8988T (cell line): Measurements from ENCODE around the gene TBC1D14.
A peak's percentile ranks its signal among the peaks of the same experiment; 100 is the strongest.

Experiments
- DNase-seq: peaks from one replicate; pipeline ENCODE4 v3.0.0; 2011

The TBC1D14 gene

DNA sequence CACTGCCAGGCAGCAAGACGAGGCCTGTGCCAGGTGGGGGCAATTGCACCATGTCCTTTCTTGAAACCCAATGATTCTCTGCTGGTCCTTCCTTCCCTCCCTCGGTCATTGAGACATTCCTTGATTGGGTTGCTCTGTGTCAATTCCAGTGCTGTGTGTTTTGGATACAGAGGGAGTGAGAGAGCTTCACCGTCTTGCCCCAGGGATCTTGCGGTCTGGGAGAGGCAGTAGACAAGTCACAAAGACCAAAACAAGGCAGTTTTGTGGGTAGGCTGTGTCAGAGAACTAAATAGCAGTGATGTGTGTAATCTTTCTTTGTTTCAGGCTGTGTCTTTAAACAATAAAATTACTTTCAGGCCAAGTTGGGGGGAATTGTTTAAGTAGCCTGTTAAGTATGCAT is 94.7 kb downstream of the TBC1D14 start:
- DNase-seq = no peak

- no peak for DNase-seq
These were observed 95.9 kb downstream of the TBC1D14 start for GRCh38 chr4:7005571-7005970.

- no peak for DNase-seq
These were observed 96.8 kb downstream of the TBC1D14 start for GRCh38 chr4:7006411-7006810.

- DNase-seq = no peak
These were observed 97.7 kb downstream of the TBC1D14 start for GRCh38 chr4:7007142-7007907.

- DNase-seq = no peak
These were observed 98.3 kb downstream of the TBC1D14 start for GRCh38 chr4:7007944-7008343.

DNA sequence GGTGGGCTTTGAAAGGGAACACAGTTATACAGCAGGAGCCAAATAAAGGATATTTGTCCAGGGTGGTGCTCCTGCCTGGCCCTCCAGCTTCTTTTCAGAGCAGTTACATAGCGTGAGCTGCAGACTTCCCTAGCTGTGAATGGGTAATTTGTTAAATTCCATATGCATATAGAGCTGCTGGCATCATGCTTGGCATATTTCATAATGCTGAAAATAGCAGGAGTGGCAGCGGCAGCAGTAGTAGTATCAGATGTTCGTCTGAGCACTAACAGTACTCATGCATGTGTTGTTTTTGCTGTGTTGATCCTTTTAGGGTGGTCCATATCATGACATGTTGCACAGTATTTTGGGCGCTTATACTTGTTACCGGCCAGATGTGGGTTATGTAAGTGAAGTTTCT is 99.9 kb downstream of the TBC1D14 start:
- DNase-seq = no peak

DNA sequence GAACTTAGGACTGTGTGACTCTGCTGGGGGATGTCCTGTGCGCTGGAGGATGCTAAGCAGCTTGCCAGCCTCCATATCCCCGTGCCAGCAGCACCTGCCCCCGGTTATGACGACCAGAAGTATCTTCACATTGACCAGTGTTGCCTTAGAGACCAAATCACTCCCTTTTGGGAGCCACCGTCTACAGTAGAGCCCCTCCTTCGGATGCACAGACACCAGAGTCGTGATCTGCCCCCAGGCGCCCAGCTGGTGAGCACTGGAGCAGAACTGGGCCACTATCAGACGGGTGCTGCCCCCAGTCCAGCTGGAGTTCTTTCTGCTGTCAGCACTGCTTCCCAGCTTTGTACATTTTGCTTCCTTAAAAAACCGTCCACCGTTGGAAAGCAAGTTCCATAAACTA is 103.5 kb downstream of the TBC1D14 start:
- no peak for DNase-seq

- DNase-seq = no peak
These were observed 105.2 kb downstream of the TBC1D14 start for GRCh38 chr4:7014815-7015214.

DNA sequence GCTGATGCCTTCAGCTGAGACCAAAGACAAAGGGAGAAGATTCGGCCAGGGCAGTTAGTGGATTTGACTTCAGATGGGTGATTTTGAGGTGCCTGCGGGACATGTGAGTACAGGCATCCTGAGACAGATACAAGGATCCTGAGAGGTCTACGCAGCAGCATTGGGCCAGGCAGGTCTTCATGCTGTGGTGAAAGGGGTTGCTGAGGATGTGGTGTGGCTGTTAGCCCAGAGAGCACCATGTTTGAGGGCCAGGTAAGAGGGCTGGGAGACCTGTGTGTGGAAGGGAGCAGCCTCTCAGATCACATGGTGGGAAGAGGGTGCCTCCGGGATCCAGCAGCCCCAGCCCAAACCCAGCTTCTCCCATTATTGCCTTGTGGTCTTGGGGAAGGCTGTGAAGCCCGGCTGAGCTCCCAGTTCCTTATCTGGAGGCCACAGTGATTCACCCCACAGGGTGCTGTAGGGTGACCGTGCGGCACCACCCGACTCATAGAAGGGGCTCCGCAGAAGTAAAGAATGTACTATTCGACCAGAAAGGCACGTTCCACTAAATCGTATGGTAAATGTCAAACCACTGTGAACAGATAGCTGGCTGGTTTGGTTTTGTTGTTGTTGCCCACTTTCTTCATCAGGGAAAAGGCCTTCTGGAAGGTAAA is 105.9 kb downstream of the TBC1D14 start:
- DNase-seq = no peak

DNA sequence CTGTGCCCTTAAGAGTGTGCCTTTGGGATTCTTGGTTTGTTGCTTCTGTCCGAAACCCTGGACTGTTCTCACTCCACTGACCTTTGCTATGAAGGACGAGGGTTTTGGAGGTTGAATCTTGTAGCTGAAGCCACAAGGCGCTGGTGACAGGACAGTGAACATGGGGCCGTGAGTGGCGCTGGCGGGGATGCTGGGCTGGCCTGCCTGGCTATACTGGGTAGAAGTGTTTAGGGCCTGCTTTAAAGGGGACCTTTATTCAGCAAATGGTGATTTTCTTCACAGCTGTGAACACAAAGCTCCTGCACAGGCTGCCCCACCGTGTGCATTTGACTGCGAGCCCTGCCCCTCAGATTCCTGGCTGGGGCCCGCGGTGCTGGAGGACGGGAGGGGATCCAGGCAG is 106.5 kb downstream of the TBC1D14 start:
- DNase-seq = no peak

DNA sequence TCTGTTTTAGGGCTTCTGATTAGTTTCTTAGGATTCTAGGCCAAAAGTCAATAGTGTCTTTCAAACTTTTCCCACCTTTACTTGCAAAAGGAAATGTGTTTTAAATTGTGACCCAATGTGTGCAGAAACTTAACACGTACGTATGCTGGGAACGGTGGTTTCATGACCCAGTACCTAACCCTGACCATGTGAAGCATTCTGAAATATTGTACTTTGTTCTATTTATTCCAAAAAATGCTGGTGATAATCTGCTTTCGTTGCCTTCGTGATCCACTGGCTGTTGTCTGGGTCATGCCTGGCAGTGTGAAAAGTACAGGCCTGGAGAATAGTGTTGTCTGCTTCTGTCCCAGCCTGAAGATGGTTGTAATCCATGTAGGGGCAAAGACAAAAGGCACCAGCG is 106.9 kb downstream of the TBC1D14 start:
- no peak for DNase-seq

- no peak for DNase-seq
These were observed 107.9 kb downstream of the TBC1D14 start for GRCh38 chr4:7017446-7018048.

GRCh38 chr4:7018281-7018680 is 108.7 kb downstream of the TBC1D14 start:
- no peak for DNase-seq

DNA sequence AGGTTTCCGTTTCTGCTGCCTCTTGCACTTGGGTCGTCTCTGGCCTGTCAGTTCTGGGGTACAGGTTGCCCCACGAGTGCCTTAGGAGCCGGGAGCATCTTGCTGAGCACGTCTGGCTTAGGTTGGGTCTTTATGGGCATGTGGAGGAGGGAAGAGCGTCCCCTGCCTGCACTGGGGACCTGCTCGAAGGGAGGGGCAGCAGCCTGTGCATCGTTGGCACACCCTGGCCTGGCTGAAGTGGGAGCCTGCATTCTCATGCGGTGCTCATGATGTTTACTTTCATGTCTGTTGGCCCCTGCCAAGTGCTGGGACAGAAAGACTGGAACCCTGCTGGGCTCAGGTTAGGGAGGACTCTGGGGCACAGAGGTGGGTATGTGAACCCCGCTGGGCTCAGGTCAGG is 109.7 kb downstream of the TBC1D14 start:
- no peak for DNase-seq

DNA sequence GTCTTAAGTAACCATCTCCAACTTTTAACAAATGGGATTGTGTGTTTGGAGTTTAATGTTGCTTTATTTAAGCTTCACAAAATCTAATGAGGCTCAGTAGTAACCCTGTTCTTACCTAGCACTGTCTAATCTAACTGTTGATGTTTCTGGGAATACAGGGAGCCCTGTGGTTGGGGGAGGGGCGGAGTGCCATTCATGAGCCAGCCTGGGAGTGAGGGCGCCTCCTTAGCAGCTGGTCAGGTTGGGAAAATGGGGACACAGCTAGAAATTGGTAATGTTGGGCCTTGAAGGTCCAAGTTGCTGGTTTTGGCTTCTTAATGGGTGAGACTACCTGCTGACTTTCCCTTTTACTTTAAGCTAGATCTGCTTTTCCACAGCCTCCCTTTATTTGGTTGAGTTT is 110.7 kb downstream of the TBC1D14 start:
- DNase-seq = no peak

DNA sequence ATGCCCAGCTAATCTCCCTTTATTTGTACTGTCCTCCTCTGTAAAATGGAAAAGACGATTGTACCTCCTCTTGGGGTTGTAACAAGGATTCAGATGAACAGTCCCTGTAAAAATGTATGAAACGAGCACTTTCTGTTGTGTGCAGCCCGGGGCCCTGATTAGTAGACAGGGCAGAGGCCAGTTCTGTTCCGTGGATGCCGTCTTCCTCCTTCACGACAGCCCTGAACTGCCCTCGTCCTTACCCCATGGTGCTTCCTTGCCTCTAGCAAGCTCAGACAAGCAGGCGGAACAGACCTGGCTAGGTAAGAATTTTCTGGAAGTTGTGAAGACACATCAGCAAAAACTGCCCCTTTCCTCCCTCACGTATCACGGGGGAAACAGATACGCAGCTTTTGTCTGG is 111.2 kb downstream of the TBC1D14 start:
- no peak for DNase-seq

GRCh38 chr4:7021355-7021754 is 111.7 kb downstream of the TBC1D14 start:
- DNase-seq = no peak

DNA sequence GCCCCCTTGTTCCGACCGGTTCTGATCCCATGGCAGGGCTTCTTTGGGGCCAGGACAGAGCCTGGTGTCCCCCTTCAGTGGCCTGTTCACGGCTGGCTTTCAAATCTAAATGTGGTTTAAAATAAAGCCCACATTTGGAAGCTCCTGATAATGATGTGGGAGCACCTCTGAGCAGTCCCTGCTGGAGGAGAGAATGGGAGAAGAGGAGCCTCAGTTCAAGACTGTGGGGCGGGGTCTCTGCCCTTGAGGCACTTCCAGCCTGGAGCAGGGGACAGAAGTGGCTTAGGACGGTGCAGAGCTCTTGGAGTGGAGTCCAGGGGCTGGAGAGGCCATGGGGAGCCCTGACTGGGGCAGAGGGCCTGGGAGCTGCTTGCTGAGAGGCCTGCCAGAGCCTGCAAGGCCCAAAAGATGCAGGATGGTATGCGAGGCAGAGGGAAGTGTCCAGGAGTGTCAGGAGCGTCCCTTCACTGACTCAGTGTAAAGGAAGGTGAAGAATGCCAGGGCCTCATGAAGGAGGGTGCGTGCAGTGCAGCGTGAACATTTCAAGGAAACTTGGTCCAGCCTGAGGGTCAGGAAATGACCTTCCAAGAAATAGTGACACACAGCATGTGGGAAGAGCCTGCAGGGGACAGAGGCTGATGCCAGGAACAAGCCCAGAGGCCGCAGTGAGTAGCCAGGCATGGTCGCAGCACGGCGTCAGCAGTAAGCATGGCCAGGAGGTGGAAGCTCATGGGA is 112.5 kb downstream of the TBC1D14 start:
- DNase-seq = peak; percentile 90

- DNase-seq = no peak
These were observed 113.9 kb downstream of the TBC1D14 start for GRCh38 chr4:7023486-7023885.

DNA sequence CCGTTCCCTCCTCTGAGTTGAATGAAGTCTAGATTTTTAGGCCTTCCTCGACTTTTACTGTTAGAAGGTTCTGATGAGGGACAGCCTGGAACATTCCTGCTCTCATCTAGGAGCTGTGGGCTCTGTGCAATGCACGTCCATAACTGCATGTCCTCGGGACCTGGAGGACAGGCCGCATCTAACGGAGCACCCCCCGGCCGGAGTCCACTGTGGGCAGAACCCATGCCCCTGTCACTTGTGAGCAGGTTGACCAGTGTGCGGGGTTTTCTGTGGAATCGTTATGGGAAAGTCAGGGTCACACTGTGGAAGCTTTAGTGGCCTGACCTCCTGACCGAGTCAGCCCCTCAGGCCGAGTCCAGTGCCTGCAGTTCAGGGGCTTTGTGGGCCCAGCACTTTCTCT is 114.3 kb downstream of the TBC1D14 start:
- no peak for DNase-seq

GRCh38 chr4:7024336-7024890 is 114.8 kb downstream of the TBC1D14 start:
- DNase-seq = no peak

- no peak for DNase-seq
These were observed 115.5 kb downstream of the TBC1D14 start for GRCh38 chr4:7025040-7025602.

GRCh38 chr4:7026107-7026506 is 116.5 kb downstream of the TBC1D14 start:
- DNase-seq = no peak
